Effector CD4-positive, alpha-beta T cell (primary cell): Measurements from ENCODE around the gene ZNF609.
"Not testable (repeated sequence)": the region's sequence is repeated elsewhere in the genome, so short reads cannot be mapped to it uniquely, and the experiment has no call there.

ENCODE experiments used
- DNase-seq: peaks from one replicate; pipeline ENCODE4 v3.0.0-alpha.2; 2020

The ZNF609 gene

GRCh38 chr15:64455961-64456371 lies 4.4 kb upstream of the ZNF609 start:
- no peak for DNase-seq

GRCh38 chr15:64456634-64457108 lies 3.7 kb upstream of the ZNF609 start:
- no peak for DNase-seq

GRCh38 chr15:64459066-64459781 lies 1.2 kb upstream of the ZNF609 start:
- no peak for DNase-seq

- peak; percentile 16 for DNase-seq
Measured at GRCh38 chr15:64460724-64461720, 644 bp downstream of the ZNF609 start.

- DNase-seq: no peak
Measured at GRCh38 chr15:64461721-64462162, 1.4 kb downstream of the ZNF609 start.

GRCh38 chr15:64462492-64462891 lies 2.1 kb downstream of the ZNF609 start:
- DNase-seq: no peak

- no peak for DNase-seq
Measured at GRCh38 chr15:64464276-64465005, 4.1 kb downstream of the ZNF609 start.

GRCh38 chr15:64466408-64467141 lies 6.2 kb downstream of the ZNF609 start:
- no peak for DNase-seq

- no peak for DNase-seq
Measured at GRCh38 chr15:64472161-64472560, 11.8 kb downstream of the ZNF609 start.

GRCh38 chr15:64474846-64475245 lies 14.5 kb downstream of the ZNF609 start:
- no peak for DNase-seq

GRCh38 chr15:64476550-64476949 lies 16.2 kb downstream of the ZNF609 start:
- no peak for DNase-seq

GRCh38 chr15:64478863-64479262 lies 18.5 kb downstream of the ZNF609 start:
- no peak for DNase-seq

- DNase-seq: no peak
Measured at GRCh38 chr15:64480891-64481290, 20.5 kb downstream of the ZNF609 start.

GRCh38 chr15:64483749-64484148 lies 23.4 kb downstream of the ZNF609 start:
- no peak for DNase-seq

- no peak for DNase-seq
Measured at GRCh38 chr15:64485796-64486195, 25.4 kb downstream of the ZNF609 start.

GRCh38 chr15:64490598-64491259 lies 30.4 kb downstream of the ZNF609 start:
- DNase-seq: no peak

GRCh38 chr15:64493641-64494040 lies 33.3 kb downstream of the ZNF609 start:
- no peak for DNase-seq

- DNase-seq: not testable (repeated sequence)
Measured at GRCh38 chr15:64495968-64496367, 35.6 kb downstream of the ZNF609 start.

GRCh38 chr15:64500695-64501395 lies 40.5 kb downstream of the ZNF609 start:
- DNase-seq: no peak

GRCh38 chr15:64501396-64501715 lies 41.0 kb downstream of the ZNF609 start:
- no peak for DNase-seq

GRCh38 chr15:64502151-64502550 lies 41.8 kb downstream of the ZNF609 start:
- no peak for DNase-seq
